ENCODE data around the gene KNSTRN. TPM values are rescaled to one million over a fixed set of nuclear protein-coding genes. Genes with fewer than 3 reads are reported as not detected.

The KNSTRN gene
- total RNA-seq, 1 donor from 2014 or later = 25.6 TPM

DNA sequence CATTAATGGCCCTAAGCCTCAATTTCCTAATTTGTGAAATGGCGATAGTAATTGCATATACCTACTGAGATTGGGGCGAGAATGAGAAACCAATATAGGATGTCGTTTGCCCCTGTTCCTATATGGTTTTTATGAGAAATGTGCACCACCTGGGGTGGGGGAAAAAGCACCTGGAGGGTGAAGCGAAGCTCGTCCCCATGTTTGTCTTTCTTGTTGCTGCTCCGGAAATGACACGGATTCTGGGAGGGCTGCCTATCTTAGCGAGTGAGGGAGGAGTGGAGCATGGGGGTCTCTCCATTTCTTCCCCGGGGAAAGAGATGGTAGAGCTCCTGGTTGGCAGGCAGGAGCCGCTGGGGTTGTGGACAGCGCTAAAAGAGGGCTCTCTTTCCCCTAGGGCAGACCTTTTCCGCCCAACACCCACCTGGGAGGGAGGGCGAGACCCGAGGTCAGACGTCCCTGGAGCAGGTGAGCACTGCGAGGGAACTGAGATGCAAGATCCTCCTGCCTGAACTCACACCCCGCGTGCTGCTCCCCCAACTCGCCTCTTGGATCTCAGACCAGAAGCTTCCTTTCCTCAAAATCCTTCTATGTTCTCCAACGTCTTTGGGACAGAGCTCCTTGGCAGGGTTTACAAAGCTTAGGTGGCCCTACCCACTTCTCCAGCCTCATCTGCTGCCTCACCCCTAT is 52.6 kb downstream of the KNSTRN start:
- no peak for DNase-seq

DNA sequence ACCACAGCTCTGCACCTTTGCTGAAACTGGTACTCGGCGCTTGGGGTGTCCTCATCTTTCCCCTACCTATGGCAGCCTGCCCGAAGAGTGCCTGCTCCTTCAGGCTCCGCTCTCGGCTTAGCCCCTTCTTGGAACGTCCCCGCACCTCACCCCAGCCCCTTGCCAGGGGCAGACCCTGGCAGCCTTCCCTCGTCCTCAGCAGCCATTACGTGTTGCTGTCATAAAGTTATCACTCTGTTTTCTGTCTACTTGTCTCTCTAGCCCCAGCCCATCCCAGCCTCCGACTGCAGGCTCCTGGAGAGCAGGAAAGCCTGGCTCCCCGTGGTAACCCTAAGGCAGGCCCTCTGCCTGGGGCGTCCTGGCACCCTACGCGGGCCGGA is 53.2 kb downstream of the KNSTRN start:
- DNase-seq = no peak

DNA sequence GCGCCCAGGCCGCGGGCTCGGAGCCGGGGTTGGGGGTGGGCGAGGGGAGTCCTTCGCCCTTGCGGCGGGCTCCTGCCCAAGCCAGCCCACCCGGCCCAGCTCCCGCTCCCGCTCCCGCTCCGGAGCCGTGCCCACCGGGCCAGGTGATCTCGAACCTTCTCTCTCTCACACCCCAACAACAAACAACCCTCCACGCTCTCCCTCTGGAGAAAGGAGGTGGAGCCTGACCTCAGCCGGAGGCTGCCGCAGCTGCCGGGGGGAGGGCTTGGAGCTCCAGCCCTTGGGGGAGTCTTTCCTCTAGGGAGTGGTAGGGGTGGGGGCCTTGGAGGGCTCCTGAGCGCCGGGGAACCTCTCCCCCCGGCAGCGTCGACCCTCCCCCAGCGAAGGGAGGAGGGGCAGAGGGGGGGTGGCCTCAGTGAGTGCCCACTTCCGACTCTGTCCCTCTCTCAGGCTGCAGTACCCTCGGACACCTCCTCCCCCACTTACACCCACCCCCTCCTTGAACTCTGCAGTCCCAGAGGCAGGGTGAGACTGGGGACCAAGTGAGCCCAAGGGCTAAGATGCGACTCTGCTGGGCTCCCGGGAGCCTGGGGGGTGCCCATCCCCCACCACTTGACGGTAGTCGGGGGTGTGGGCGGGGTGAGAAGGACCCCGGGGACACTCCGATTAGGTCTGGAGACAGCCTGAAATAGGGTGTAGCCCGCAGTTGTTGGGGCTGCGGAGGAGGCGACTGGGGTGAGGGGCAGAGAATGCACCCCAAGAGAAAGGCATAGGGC is 53.8 kb downstream of the KNSTRN start:
- peak; percentile 41 for DNase-seq

DNA sequence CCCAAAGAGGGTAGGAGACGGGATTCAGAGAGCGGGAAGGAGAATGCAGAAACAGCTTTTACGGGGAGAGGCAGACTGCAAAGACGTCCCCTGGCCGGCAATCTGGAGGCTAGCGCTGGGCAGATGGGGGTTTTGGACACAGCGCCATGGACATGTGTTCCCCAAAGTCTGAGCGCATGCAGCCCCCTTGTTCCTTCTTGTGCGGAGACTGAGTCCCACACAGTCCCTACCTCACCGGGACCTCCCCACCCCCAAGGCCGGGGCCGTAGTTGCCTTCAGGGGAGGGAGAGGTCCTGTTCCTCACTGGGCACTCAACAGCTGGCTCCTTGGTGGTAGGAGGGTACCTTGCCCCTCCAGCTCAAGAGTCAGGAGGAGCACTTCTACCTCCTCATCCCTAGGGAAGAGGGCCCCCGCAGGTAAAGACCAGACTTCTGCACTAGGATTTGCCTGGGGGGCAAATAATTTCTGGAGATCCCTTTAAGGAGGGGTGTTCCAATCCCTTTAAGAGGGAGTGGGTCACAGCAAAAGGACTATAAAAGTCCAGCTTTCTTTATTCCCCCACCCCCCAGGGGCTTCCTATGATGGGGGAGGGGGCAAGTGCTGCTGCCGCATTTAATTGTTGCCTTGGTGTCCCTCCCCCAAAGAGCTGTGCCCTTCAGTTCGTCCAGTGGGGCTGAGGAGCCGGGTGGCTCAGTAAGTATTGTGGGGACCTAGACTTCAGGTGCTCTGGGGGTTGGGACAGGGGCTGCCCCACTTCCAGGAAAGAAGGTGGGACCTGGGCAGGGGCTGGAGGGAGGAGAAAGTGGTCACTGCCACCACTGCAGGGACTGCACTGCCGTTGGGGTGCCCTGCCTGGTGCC is 54.6 kb downstream of the KNSTRN start:
- DNase-seq = no peak

DNA sequence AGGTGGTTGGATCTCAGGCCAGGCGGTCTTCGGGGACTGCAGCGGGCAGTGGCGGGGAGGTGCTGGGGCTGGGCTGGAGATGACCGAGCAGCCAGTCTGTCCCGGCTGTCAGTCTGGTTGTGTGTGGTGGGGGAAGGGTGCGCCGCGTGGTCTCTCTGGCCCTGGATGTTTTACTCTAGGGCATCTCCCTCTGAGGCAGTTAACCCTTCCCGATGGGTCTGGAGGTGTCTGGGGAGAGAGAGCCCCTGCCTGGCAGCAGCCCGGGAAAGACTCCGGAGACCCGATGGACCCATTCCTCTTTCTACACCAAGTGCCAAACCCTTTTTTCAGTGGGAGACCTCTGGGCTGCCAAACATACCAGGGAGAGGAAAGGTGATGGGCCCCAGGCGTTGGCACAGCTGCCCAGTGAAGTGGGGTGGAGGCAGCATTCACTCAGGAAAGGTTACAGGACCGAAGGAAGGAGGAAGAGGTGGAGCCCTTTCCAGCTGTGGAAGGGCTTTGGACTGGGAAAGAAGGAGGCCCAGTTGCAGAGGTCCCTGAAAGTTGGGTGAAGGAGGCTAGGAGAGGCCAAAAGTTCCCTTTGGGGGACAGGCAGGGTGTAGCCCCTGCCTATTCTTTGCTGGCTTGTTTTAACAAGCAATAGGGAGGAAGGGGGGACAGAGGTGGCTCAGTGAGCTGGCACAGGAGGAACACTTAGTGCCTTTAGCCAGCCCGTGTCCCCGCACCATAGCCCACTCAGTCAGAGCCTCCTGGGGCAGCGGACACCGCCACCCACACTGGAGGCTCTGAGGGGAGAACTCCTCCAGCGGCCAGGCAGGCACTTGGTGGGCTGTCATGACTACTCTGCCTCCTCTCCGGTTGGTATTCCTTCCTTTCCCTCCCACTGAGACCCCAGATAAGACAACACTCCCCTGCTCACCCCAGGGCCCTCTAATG is 55.5 kb downstream of the KNSTRN start:
- DNase-seq = no peak

DNA sequence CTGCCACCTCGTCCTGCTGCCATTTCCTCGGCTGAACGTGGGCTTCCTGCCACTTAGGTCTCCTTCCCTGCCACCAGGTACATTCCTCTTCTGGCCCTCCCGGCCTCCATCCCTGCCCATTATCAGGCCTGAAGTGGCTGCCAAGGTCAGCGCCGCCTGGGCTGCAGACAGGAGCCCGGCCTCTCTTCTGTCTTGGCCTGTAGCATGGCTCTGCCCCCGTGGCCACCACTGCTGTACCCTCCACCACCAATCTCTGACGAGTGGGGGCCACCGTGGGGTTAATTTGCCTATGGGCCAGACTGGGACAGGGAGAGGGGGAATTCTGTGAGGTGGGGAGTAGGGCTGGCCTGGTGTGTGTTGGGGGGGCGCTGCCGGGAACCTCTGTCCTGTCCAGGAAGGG is 56.2 kb downstream of the KNSTRN start:
- no peak for DNase-seq

DNA sequence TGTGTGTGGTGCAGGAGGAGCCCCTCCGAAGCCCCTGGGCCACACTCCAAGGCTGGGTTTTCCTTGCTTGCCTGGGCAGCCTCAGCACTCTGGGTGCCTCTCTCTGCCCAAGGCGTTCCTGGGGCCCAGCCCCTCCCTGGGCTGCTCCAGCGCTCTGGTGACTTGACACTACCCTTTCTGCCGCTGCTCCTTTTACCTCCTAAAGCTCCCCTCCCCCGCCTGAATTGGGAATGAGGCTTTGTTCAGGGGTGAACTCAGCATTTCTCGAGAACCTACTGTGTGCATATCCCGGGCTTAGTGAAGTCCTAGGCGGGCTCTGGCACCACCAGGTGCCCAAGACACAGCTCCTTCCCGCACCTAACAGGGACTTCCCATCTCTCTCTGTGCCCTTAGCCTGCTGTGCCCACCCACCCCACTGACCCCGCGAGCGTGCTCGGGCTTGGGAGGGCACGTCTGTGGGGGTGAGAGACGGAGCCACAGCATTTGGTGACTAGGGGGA is 57.0 kb downstream of the KNSTRN start:
- peak; percentile 29 for DNase-seq

DNA sequence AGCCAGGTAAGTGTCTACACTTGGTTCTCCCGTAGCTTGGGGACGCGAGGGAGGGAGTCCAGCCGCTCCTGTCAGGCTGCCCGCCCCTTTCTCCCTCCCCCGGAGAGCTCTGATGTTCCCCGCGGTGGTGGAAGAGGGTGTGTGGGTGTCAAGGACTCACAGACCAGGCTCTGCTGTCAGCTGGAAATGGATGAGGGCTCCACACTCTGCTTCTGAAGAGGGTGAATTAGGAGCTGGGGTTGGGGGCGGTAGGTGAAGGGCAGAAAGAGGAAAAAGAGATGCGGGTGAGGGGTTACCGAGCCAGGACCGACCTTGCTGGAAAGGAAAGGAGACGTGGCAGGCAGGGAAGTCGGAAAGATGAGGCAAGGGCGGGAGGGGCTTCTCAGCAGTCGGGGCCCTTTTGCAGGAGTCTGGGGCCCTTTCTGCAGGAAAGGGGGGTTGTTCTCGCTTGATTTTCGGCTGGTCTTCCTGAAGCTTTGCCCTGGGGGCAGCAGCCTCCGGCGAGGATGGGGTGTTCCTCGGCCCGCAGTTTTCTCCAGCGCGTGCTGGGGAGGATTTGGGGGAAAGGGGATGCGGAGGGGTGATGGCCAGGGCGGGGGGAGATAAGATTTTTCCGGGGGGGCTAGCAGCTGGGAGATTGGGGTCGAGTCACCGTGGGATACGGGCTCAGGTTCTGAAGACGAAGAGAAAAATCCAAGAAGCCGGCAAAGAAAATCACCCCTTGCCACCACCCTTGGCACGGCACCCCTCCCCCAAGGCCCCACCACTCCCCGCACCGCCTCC is 57.6 kb downstream of the KNSTRN start:
- DNase-seq = peak; percentile 32

DNA sequence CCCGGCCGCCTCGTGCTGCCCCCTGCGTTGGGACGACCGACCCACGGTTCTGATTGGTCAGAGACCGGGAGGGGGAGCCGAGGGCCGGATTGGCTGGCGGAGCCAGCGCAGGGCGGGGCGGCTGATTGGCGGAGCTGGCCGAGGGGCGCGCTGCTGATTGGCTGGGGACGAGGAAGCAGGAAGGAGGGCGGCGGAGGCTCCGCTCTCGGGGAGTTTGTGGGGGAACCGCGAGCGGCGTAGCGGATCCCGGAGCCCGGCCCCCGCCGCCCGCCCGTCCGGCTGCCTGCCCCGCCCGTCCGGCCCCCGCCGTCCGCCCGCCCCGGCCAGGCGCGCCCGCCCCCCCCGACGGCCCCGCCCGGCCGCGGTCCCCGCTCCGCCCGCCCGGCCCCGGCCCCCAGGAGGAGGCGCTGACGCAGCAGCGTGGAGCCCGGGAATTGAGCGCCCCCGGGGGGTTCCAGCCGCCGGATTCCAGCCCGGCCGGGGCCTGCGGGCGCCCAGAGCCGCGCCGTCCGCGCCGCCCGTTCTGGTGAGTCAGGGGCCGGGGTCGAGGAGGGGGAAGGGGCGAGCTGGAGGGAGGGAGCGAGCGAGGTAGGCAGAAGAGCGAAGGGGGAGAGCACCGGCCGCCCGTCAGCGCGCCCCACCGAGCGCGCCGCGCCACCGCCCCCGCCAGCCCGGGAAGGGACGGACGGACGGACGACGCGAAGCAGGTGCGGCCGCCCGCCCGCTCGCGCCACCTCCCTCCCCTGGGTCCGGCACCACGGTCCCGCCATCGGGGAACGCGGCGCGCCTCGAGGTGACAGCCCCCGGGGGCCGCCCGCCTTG is 58.4 kb downstream of the KNSTRN start, which contains the start of gene BAHD1:
TSS of gene BAHD1 (plus strand) at position 211 of the 822 bp plus-strand sequence. CDS start 17,512 bp downstream, outside the sequence.
- DNase-seq = peak; percentile 97

DNA sequence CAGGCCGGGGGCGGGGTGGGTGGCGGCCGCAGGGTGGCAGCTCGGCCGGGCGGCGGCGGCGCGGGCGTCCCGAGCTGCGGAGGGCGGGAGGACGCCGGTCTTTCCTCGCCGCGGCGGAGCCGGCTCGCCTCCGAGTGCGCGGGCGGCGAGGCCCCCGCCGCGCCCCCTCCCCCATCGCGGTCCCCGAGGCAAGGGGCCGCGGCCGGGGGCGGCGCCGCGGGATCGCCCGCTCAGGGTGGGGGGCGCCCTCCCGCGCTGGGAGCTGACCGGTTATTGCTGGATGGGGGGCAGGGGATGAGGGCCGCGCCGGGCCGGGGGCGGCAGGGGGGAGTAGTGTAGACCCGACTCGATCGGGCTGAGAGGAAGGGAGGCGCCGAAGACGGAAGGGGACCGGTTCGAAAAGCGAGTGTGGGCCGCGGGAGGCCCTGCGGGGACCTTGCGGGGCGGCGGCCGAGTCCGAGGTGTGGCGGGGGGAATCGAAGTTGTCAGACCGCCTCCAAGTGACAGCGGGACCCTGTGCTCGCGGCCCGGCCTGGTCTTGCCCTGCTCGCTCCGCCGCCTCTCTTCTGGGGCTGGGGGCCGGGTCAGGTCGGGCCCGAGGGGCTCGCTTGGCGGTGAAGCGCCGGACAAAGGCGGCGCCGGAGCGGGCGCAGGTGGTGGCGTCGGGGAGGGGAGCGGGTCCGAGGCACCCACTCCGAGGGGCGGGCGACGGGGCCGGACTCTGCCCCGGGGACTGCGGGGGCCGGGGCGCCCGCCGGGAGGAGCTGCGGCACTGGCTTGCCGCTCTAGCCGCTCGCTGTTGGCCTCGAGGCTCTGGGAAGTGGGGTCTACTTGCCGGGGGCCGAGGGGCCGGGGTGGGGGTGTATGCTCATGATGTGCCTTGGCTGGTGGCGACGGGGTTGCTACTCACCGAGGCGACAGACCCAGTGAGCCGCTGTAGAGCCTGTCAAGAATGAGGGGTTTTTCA is 59.3 kb downstream of the KNSTRN start:
- peak; percentile 27 for DNase-seq

DNA sequence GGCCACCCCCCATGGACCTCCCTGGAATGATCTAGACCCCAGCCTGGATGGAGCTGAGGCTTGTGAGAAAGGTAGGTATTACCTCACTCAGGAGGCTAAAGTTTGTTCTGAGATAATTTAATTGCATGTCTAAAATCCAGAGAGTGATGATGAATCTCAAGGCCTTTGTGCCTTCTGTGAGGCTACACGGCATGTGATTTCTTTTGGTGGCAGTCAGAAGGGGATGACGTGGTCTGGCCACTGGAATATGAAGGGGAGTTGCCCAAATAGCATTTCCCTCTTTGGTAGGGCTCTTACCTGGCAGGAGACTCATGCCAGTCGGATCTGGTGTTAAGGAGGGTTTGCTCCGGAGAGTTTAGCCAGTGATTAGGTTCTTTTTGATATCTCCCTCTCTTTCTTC is 60.7 kb downstream of the KNSTRN start:
- DNase-seq = no peak

DNA sequence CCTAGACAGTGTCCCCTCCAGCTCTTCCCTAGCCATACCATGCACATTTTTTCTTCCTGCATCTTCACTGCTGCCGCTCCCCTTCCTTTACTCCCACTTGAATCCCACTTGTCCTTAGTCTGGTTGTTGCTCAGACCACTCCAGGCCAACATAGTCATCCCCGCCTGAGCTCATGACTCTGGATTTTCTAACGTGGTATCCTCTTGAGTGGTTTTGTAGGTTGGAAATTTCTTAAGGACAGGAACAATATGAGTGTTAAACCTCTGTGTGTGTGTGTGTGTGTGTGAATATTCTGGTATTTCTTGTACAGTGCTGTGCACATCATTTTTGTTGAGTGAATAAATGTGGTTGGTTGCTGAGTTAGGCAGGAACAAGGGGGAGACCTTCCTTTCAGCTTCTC is 61.3 kb downstream of the KNSTRN start:
- no peak for DNase-seq

Other genes starting within 250 kb of the KNSTRN start
- gene BUB1B, start 221.7 kb upstream of the KNSTRN start, total RNA-seq = 26.4 TPM
- gene PAK6, start 143.7 kb upstream of the KNSTRN start, total RNA-seq = 2.5 TPM
- 2.4 TPM for gene ANKRD63, start 99.7 kb upstream of the KNSTRN start, total RNA-seq
- 8.7 TPM for gene PLCB2, start 74.8 kb upstream of the KNSTRN start, total RNA-seq
- 19.4 TPM for gene INAFM2, start 59.0 kb upstream of the KNSTRN start, total RNA-seq
- 25.4 TPM for gene CCDC9B, start 41.8 kb upstream of the KNSTRN start, total RNA-seq
- gene PHGR1, start 31.7 kb upstream of the KNSTRN start, total RNA-seq = not detected
- gene DISP2, start 24.5 kb upstream of the KNSTRN start, total RNA-seq = 4.1 TPM
- gene IVD, start 23.1 kb downstream of the KNSTRN start, total RNA-seq = 52.8 TPM
- gene BAHD1, start 58.2 kb downstream of the KNSTRN start, total RNA-seq = 13.6 TPM
- 17.2 TPM for gene CHST14, start 88.3 kb downstream of the KNSTRN start, total RNA-seq
- gene CCDC32, start 182.3 kb downstream of the KNSTRN start, total RNA-seq = 21.5 TPM
- gene RPUSD2, start 186.6 kb downstream of the KNSTRN start, total RNA-seq = 17.6 TPM
- gene KNL1, start 211.5 kb downstream of the KNSTRN start, total RNA-seq = 13.0 TPM

All from tongue (tissue), 2 donors.